ENCODE data around the gene WDPCP.

GRCh38 chr2:63096491-63096890 is 491.8 kb downstream of the WDPCP start:
- TF ChIP-seq CTCF (IDR thresholded peaks at IDR 0.05) (no peak), EZH2 (IDR thresholded peaks at IDR 0.05; ENCODE audit: borderline replicate concordance, insufficient read depth, low read depth, low read length, poor library complexity, severe bottlenecking) (no peak)

All from B cell (primary cell).